Astrocyte of the cerebellum (primary cell): ENCODE measurements around the gene GABPA.

ENCODE experiments used
- DNase-seq: peaks from one replicate; pipeline ENCODE4 v3.0.0-alpha.2; 2011; ENCODE audit warnings: low read depth
- H3K4me3 ChIP-seq: 2 replicates; pipeline ENCODE4 v1.5.1; 2011; ENCODE audit warnings: mild to moderate bottlenecking, low read depth, low read length, moderate library complexity
- in situ Hi-C: cut with HindIII; loops from 2 replicates; pipeline ENCODE4 v1.10.0; 2017; ENCODE audit warnings: low sequenced_read_pairs
- TF ChIP-seq, protein P1 (sequence below): IDR thresholded peaks from 2 replicates; pipeline ENCODE4 v1.5.1; 2012; ENCODE audit warnings: low read length, low read depth, moderate library complexity, mild to moderate bottlenecking; ENCODE audit errors: missing control alignments

Gene GABPA

DNA sequence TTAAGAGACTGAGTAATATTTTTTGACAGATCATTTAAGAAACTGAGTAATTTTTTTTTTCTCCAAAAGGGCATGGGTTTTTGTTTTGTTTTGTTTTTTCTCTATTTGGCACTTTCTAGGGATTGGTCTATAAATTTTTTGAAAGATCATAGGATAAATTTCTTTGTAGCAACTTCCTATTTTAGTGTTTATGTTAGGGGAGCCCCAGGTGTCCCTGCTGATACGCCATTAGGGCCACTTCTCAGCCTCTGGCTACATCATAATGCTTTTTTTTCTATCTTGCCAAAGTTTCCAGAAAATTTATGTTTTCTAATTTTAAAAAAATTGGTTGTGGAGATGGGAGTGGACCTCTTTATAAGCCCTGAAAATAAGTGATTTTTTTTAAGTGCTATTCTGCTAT, 2.6 kb downstream of the GABPA start:
- in situ Hi-C loops: no loop called here
- H3K4me3 ChIP-seq: no peak overlapping the region
- DNase-seq: no peak
- TF ChIP-seq, protein P1, sequence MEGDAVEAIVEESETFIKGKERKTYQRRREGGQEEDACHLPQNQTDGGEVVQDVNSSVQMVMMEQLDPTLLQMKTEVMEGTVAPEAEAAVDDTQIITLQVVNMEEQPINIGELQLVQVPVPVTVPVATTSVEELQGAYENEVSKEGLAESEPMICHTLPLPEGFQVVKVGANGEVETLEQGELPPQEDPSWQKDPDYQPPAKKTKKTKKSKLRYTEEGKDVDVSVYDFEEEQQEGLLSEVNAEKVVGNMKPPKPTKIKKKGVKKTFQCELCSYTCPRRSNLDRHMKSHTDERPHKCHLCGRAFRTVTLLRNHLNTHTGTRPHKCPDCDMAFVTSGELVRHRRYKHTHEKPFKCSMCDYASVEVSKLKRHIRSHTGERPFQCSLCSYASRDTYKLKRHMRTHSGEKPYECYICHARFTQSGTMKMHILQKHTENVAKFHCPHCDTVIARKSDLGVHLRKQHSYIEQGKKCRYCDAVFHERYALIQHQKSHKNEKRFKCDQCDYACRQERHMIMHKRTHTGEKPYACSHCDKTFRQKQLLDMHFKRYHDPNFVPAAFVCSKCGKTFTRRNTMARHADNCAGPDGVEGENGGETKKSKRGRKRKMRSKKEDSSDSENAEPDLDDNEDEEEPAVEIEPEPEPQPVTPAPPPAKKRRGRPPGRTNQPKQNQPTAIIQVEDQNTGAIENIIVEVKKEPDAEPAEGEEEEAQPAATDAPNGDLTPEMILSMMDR: no peak

DNA sequence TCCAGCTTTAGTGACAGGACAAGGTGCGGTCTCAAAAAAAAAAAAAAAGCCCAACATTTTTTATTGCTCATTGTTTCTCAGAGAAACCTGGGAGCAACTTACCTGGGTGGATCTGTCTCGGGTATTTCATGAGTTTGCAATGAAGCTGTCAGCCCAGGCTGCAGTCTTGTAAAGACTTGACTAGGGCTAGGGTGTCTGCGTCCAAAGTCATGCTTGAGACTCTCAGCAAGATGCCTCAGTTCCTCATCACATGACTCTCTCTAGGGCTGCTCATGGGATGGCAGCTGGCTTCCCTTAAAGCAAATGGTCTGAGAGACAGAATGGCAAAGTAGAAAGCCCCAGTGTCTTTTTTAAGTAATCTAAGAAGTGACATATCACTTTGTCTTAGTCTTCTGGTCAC, 8.1 kb downstream of the GABPA start:
- in situ Hi-C loops: no loop called here
- no peak overlapping the region for H3K4me3 ChIP-seq
- TF ChIP-seq, protein P1: no peak
- DNase-seq: no peak

DNA sequence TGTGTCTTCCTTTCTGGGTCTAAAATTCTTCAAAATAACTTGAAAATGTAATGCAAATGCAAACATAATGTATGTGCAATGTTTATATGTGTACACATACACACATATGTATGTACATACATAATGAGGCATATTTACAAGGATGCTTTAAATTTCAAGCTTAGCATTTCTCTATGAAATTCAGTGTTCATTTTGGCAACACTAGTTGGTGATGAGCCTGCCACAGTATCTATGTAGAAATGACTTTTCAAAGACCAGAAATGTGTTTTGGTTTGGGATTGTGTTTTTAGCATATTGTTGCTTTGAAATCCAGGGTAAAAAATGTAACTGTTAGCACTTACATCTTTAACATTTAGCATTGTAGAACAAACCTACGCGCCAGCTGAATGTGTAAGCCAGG, 10.1 kb downstream of the GABPA start:
- no peak for DNase-seq
- no peak overlapping the region for H3K4me3 ChIP-seq
- in situ Hi-C loops: no loop called here
- TF ChIP-seq, protein P1: no peak

DNA sequence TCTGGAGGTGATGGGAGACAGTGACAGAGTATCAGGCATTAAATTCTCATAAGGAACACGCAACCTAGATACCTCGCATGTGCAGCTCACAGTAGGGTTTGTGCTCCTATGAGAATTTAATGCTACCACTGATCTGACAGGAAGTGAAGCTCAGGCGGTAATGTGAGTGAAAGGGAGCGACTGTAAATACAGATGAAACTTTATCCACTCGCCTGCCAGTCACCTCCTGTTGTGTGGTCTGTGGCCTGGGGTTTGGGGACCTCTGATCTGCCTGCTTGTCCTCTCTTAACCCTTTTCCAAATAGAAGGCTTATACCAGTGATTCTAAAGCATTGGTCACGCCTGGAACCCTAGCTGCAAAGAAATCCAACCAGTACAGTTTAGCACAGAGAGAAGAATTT, 15.3 kb downstream of the GABPA start:
- TF ChIP-seq, protein P1: no peak
- H3K4me3 ChIP-seq: no peak overlapping the region
- DNase-seq: no peak
- in situ Hi-C loops: no loop called here

DNA sequence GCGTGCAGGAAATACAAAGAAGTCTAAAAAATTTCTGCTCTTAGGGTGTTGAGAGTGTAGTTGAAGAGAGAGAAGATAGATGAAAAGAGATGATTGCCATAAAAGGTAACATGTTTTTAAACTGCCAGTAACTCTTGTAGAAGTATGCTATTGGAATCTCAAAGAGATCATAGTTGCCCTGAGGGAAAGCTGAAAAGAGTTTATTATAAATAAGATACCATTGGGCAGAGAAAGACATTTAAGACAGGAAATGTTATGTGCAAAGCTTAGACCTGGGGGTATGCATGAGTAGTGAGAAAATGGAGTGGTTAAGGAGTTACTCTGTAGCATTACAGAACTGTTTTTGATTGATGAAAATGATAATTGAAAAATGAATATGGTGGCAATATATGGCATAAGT, 17.6 kb downstream of the GABPA start:
- H3K4me3 ChIP-seq: no peak overlapping the region
- TF ChIP-seq, protein P1: no peak
- DNase-seq: no peak
- in situ Hi-C loops: no loop called here

DNA sequence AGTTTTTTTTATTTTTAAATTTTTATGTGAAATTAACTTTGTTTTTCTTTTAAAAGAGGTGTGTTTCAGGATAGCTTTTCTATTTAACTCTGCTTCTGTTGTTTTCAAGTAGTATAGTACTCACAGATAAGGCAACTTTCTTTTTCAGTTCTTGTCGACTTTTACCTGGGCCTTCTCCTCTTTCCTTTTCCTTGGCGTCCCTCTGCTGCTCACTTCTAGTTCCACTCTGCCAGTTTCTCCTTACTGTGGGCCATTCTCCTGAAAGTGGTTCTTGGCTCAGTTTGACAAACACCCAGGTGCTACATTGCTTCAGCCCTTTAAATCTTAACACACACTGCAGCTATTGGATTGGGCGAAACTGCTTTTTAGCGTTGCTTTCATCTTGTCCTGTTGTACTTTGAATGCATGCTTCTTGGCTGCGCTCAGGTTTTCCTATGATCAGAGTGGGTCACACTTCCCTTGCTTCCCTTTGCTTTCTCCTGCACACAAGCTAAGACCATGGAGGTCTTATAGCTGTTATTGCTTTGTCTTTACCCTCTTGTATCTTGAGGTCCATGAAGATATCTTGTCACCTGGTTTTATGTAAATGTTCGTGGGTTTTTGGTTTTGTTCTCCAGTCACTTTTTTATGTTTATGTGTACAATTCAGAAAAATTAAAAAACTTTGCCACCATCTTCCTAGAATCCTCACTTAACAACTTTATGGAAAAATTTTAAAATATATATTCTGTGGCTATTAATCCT, 21.6 kb downstream of the GABPA start:
- H3K4me3 ChIP-seq: no peak overlapping the region
- no peak for DNase-seq
- in situ Hi-C loops: no loop called here

More for the DNA sequence above, 21.6 kb downstream of the GABPA start:
- TF ChIP-seq, protein P1: no peak
